Activated B cell treated with CpG ODN at 0.5 μM for 24 hours (primary cell): ENCODE results near the gene DUSP8. TPM values are rescaled to one million over a fixed set of nuclear protein-coding genes. Genes with fewer than 3 reads are reported as not detected.

Source experiments
- ATAC-seq: fragments of 200-7000 bp; cut with Tn5 transposase; one replicate; pipeline ENCODE4 v1.10.0; 2021; ENCODE audit warnings: low read depth, mild to moderate bottlenecking, moderate library complexity
- CTCF ChIA-PET: fragments of 350-600 bp; sonication (Branson Sonifier 250); formaldehyde crosslinking; loops from one replicate; lab custom pipeline; 2021; ENCODE audit warnings: antibody characterized with exemption; lab: Charles Lee
- POLR2A ChIA-PET: fragments of 350-600 bp; sonication (Branson Sonifier 250); formaldehyde crosslinking; loops from one replicate; lab custom pipeline; 2021; ENCODE audit warnings: antibody characterized with exemption; lab: Charles Lee
- DNase-seq: peaks from one replicate; pipeline ENCODE4 v3.0.0; 2022
- H3K27ac Mint-ChIP-seq: one replicate; pipeline ENCODE4 v1.8.0; 2020; ENCODE audit warnings: mixed read lengths
- H3K27me3 Mint-ChIP-seq: one replicate; pipeline ENCODE4 v1.8.0; 2021; ENCODE audit warnings: mixed read lengths
- H3K36me3 Mint-ChIP-seq: one replicate; pipeline ENCODE4 v1.8.0; 2021; ENCODE audit warnings: low read depth, mixed read lengths
- H3K4me1 Mint-ChIP-seq: one replicate; pipeline ENCODE4 v1.8.0; 2021; ENCODE audit warnings: mixed read lengths
- H3K4me3 Mint-ChIP-seq: one replicate; pipeline ENCODE4 v1.8.0; 2020; ENCODE audit warnings: mild to moderate bottlenecking, mixed read lengths
- H3K9me3 Mint-ChIP-seq: one replicate; pipeline ENCODE4 v1.8.0; 2020; ENCODE audit warnings: mixed read lengths
- CTCF ChIP-seq: fragments of 200-600 bp; IDR thresholded peaks from one replicate; pipeline ENCODE4 v1.8.0; 2022; ENCODE audit warnings: antibody characterized with exemption, mild to moderate bottlenecking
- intact Hi-C: fragments of 100-400 bp; cut with micrococcal nuclease; formaldehyde crosslinking; loops from one replicate; pipeline ENCODE4 v1.15.1; 2024
- total RNA-seq: library from RNA; stranded (reverse); gene quantifications from 2 replicates; pipeline ENCODE4 v1.2.3, GENCODE V29; 2022

Gene DUSP8
- total RNA-seq, 1 donor from 2014 or later: 1.3 TPM

DNA sequence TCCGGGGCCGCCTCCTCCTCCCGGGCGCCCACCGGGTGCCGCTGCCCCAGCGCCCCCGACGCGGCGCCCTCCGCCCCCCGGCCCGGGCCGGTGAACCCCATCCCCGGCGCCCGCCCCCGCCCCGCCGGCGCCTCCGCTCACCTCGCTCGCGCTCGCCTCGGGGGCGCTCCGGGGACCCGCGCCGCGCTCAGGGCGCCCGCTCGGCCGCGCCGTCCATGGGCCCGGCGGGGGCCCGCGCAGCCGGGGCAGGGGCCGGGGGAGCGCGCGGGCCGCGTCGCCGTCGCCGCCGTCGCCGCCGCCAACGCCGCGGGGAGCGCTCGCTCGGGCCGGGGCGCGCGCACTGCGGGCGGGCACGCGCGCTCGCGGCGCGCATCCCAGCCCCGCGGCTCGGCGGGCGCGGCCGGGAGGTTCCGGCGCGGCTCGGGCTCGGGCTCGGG lies 293 bp downstream of the DUSP8 start:
- no peak overlapping the region for H3K27ac Mint-ChIP-seq
- ChIA-PET POLR2A (interaction anchor here (0.8 to 1.3 kb wide), 3 partner anchors 17 to 729 kb away, joined by 3 to 4 read pairs (median 4); partner anchors contain the start of genes TOLLIP and TSPAN4), CTCF (no interaction called here)
- no peaks in the 10 kb centered on the region for H3K9me3 Mint-ChIP-seq
- no peak for TF ChIP-seq CTCF
- H3K4me1 Mint-ChIP-seq: peaks cover 12% of the 10 kb centered on the region
- H3K27me3 Mint-ChIP-seq: peaks cover 22% of the 10 kb centered on the region
- H3K36me3 Mint-ChIP-seq: no peaks in the 10 kb centered on the region
- no peak for ATAC-seq
- H3K4me3 Mint-ChIP-seq: no peak overlapping the region
- intact Hi-C loops: loop anchor here (2.0 to 10.0 kb wide), 5 partner anchors 34 to 727 kb away; partner anchors contain the start of genes CHID1, LSP1, POLR2L and TSPAN4
- DNase-seq: no peak

DNA sequence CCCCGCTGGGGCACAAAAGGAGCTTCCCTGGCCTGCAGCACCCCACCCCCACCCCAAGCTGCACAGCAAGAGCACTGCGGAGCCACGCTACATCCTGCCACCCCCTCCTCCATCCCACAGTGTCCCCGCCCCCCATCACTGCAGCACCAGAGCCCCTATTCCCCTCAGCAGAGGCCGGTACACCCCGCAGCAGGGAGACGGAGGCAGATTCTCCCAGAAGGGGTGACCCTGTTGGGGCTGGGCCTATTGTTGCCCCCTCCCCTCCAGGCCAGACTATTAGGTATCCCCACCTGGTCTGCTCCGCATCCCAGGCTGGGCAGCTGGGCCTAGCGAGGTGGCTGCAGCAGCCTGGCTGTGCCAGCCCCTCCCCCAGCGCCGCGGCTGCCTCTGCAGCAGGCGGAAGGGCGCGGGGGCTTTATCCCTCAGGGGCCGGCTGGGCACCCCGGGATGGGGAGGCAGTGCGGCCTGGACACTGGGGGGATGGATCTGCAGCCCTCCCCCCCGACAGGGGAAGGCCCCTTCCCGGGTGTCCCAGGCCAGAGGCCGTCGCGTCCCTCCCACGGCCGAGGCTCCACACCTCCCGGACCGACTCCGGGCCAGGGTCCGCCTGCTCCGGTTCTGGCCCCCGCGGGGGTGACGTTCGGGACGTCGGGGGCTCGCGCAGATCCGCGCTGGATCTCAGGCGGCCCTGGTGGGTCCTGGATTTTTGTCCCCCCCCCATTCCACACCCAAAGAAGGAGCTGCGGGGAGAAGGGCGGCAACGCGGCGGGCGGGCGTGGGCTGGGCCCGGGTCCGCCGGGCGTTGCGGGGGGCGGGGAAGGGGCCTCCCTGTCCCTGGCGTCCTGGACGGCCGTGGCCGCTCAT lies 943 bp downstream of the DUSP8 start:
- Mint-ChIP-seq H3K27ac (no peak overlapping the region), H3K4me3 (peak overlapping the region; percentile 56), H3K9me3 (no peaks in the 10 kb centered on the region), H3K27me3 (peaks cover 18% of the 10 kb centered on the region), H3K36me3 (no peaks in the 10 kb centered on the region), H3K4me1 (peaks cover 12% of the 10 kb centered on the region)
- ChIA-PET CTCF (no interaction called here), POLR2A (interaction anchor here (1.3 kb wide), 1 partner anchor 18 kb away, joined by 4 read pairs; no protein-coding TSS in a partner anchor)
- TF ChIP-seq CTCF: no peak
- ATAC-seq (no peak), DNase-seq (no peak)
- intact Hi-C loops: loop anchor here (5.0 to 10.0 kb wide), 4 partner anchors 34 to 726 kb away; partner anchors contain the start of genes CHID1, LSP1, POLR2L and TSPAN4

GRCh38 chr11:1570531-1570895 lies 1.6 kb downstream of the DUSP8 start:
- intact Hi-C loops: loop anchor here (5.0 to 10.0 kb wide), 4 partner anchors 33 to 726 kb away; partner anchors contain the start of genes CHID1, LSP1, POLR2L and TSPAN4
- ATAC-seq (no peak), DNase-seq (no peak)
- H3K9me3 Mint-ChIP-seq: no peaks in the 10 kb centered on the region
- no peak overlapping the region for H3K27ac Mint-ChIP-seq
- no peaks in the 10 kb centered on the region for H3K36me3 Mint-ChIP-seq
- CTCF ChIA-PET: no interaction called here
- peaks cover 18% of the 10 kb centered on the region for H3K27me3 Mint-ChIP-seq
- H3K4me3 Mint-ChIP-seq: peak overlapping the region; percentile 56
- POLR2A ChIA-PET: no interaction called here
- peaks cover 12% of the 10 kb centered on the region for H3K4me1 Mint-ChIP-seq
- TF ChIP-seq CTCF: no peak

DNA sequence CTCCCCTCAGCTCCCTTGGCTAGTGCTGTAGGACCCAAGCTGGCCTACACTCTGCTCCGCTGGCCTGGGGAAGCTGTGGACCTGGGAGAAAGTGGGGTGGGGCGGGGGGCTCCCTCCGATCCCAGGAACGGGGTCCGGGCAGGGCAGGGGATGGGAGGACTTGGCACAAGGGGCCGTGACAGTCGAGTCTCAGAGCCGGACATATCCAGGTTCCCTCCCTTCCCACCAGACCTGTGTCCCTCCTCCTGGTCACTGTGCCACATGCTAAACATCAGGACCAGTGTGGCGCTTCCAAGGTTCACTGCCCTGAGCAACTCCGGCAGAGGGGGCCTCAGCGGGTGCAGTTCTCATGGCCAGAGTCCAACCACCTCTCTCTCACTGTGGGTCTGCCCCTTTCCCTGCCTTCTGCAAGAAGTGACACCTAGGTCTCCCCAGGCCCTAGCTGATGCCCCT lies 2.0 kb downstream of the DUSP8 start:
- no peak overlapping the region for H3K4me3 Mint-ChIP-seq
- H3K27ac Mint-ChIP-seq: no peak overlapping the region
- H3K9me3 Mint-ChIP-seq: no peaks in the 10 kb centered on the region
- no peak for TF ChIP-seq CTCF
- intact Hi-C loops: loop anchor here (5.0 to 10.0 kb wide), 4 partner anchors 33 to 725 kb away; partner anchors contain the start of genes CHID1, LSP1, POLR2L and TSPAN4
- DNase-seq: no peak
- H3K4me1 Mint-ChIP-seq: peaks cover 11% of the 10 kb centered on the region
- peaks cover 18% of the 10 kb centered on the region for H3K27me3 Mint-ChIP-seq
- no peak for ATAC-seq
- POLR2A ChIA-PET: no interaction called here
- H3K36me3 Mint-ChIP-seq: no peaks in the 10 kb centered on the region
- CTCF ChIA-PET: no interaction called here

GRCh38 chr11:1569251-1569780 lies 2.8 kb downstream of the DUSP8 start:
- Mint-ChIP-seq H3K9me3 (no peaks in the 10 kb centered on the region), H3K27me3 (peaks cover 18% of the 10 kb centered on the region), H3K27ac (no peak overlapping the region), H3K4me1 (peaks cover 10% of the 10 kb centered on the region), H3K36me3 (no peaks in the 10 kb centered on the region), H3K4me3 (no peak overlapping the region)
- no peak for TF ChIP-seq CTCF
- intact Hi-C loops: no loop called here
- DNase-seq: no peak
- ChIA-PET POLR2A (no interaction called here), CTCF (interaction anchor here (0.6 kb wide), 1 partner anchor 1485 kb away, joined by 3 read pairs; no protein-coding TSS in a partner anchor)
- no peak for ATAC-seq
